ENCODE results near the gene CDC14C. TPM values are rescaled to one million over a fixed set of nuclear protein-coding genes. Genes with fewer than 3 reads are reported as not detected.

Gene CDC14C
- polyA plus RNA-seq, 1 donor (not counting 4 experiments of a cell fraction or from before 2014, with no cell fraction given): not detected

DNA sequence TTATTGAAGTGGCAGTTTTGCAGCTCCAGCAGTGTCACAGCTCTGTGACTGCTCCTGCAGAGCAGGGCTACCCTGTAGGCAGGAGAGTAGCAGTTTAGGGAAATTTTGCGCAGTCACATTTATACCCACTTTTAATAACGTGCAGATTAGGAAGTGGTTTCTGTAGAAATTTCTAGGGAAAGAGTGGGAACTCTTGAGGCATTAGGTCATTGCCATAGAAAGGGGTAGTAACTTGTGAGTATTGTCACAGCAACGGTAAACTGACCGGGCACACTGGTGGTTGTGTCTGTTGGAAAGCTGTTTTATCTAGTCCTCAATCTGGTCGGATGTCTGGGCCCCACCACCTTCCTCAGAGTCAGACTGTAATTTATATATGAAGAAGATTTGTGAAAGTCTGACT lies 51.9 kb downstream of the CDC14C start:
- no peak for FAIRE-seq
- Histone ChIP-seq H3K4me1 (ENCODE audit: control insufficient read depth, extremely low read depth, insufficient read depth, low read length) (no peaks in the 10 kb centered on the region), H3K9ac (ENCODE audit: control insufficient read depth, extremely low read depth, insufficient read depth, low read length) (no peak overlapping the region), H3K27ac (ENCODE audit: control insufficient read depth, insufficient read depth, low read length) (no peak overlapping the region), H3K36me3 (ENCODE audit: control insufficient read depth in 2 of 2, extremely low read depth in 1 of 2, insufficient read depth in 2 of 2, low read length in 2 of 2) (no peaks in the 10 kb centered on the region), H3K4me3 (ENCODE audit: control insufficient read depth in 2 of 3, extremely low read depth in 1 of 3, insufficient read depth in 2 of 3, low read depth in 1 of 3, low read length in 3 of 3) (no peak overlapping the region), H3K9me1 (ENCODE audit: control insufficient read depth, extremely low read depth, insufficient read depth, low read length) (no peaks in the 10 kb centered on the region), H4K20me1 (ENCODE audit: control insufficient read depth, extremely low read depth, insufficient read depth, low read length) (no peaks in the 10 kb centered on the region), H3K27me3 (ENCODE audit: control insufficient read depth, extremely low read depth, insufficient read depth, low read length) (no peaks in the 10 kb centered on the region), H3K9me3 (ENCODE audit: control insufficient read depth, low read depth, low read length) (no peaks in the 10 kb centered on the region), H2AFZ (ENCODE audit: control insufficient read depth, low read length) (no peak overlapping the region), H3K4me2 (ENCODE audit: control insufficient read depth, extremely low read depth, insufficient read depth, low read depth, low read length) (no peak overlapping the region), H3K79me2 (ENCODE audit: control insufficient read depth, insufficient read depth, low read length) (no peaks in the 10 kb centered on the region)
- dilution Hi-C loops (cut with MboI; ENCODE audit: extremely low pct_ligation_motif_present, low sequenced_read_pairs): no loop called here
- TF ChIP-seq EZH2 (IDR thresholded peaks at IDR 0.05; ENCODE audit: low read length): no peak
- TF ChIP-seq, protein P1, sequence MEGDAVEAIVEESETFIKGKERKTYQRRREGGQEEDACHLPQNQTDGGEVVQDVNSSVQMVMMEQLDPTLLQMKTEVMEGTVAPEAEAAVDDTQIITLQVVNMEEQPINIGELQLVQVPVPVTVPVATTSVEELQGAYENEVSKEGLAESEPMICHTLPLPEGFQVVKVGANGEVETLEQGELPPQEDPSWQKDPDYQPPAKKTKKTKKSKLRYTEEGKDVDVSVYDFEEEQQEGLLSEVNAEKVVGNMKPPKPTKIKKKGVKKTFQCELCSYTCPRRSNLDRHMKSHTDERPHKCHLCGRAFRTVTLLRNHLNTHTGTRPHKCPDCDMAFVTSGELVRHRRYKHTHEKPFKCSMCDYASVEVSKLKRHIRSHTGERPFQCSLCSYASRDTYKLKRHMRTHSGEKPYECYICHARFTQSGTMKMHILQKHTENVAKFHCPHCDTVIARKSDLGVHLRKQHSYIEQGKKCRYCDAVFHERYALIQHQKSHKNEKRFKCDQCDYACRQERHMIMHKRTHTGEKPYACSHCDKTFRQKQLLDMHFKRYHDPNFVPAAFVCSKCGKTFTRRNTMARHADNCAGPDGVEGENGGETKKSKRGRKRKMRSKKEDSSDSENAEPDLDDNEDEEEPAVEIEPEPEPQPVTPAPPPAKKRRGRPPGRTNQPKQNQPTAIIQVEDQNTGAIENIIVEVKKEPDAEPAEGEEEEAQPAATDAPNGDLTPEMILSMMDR (optimal IDR thresholded peaks at IDR 0.05 in 1 of 3, IDR thresholded peaks at IDR 0.05 in 1 of 3, conservative IDR thresholded peaks at IDR 0.05 in 1 of 3; ENCODE audit: extremely low read depth in 1 of 3, insufficient read depth in 2 of 3, low read length in 3 of 3): no peak
- DNase-seq (ENCODE audit: low read depth, low spot score): no peak

DNA sequence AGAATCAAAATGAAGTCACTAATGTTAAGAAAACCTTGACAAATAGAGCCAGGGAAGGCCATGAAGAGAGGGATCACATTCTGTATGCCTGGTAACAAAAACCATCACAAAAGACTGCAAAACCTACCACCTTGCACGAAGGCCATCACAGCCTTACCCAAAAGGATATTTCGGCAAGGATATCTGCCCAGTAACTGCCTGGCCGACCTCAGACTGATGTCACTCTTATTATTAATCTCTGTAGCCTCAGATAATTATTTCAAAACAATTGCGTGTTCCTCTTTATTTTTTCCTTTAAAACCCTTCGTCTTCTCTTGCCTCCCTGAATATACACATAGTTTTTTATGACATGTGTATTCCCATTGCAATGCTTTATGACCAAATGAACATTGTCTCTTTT lies 52.5 kb downstream of the CDC14C start:
- dilution Hi-C loops (cut with MboI; ENCODE audit: extremely low pct_ligation_motif_present, low sequenced_read_pairs): no loop called here

More for the DNA sequence above, 52.5 kb downstream of the CDC14C start:
- no peak overlapping the region for H3K27ac ChIP-seq (ENCODE audit: control insufficient read depth, insufficient read depth, low read length)
- TF ChIP-seq, protein P1 (optimal IDR thresholded peaks at IDR 0.05 in 1 of 3, IDR thresholded peaks at IDR 0.05 in 1 of 3, conservative IDR thresholded peaks at IDR 0.05 in 1 of 3; ENCODE audit: extremely low read depth in 1 of 3, insufficient read depth in 2 of 3, low read length in 3 of 3): no peak
- TF ChIP-seq EZH2 (IDR thresholded peaks at IDR 0.05; ENCODE audit: low read length): no peak
- H3K4me1 ChIP-seq (ENCODE audit: control insufficient read depth, extremely low read depth, insufficient read depth, low read length): no peaks in the 10 kb centered on the region
- no peaks in the 10 kb centered on the region for H3K27me3 ChIP-seq (ENCODE audit: control insufficient read depth, extremely low read depth, insufficient read depth, low read length)
- no peak overlapping the region for H3K4me2 ChIP-seq (ENCODE audit: control insufficient read depth, extremely low read depth, insufficient read depth, low read depth, low read length)
- no peaks in the 10 kb centered on the region for H3K9me3 ChIP-seq (ENCODE audit: control insufficient read depth, low read depth, low read length)
- FAIRE-seq (no peak), DNase-seq (ENCODE audit: low read depth, low spot score) (no peak)
- no peak overlapping the region for H3K9ac ChIP-seq (ENCODE audit: control insufficient read depth, extremely low read depth, insufficient read depth, low read length)
- H3K36me3 ChIP-seq (ENCODE audit: control insufficient read depth in 2 of 2, extremely low read depth in 1 of 2, insufficient read depth in 2 of 2, low read length in 2 of 2): no peaks in the 10 kb centered on the region
- no peaks in the 10 kb centered on the region for H3K79me2 ChIP-seq (ENCODE audit: control insufficient read depth, insufficient read depth, low read length)
- H3K4me3 ChIP-seq (ENCODE audit: control insufficient read depth in 2 of 3, extremely low read depth in 1 of 3, insufficient read depth in 2 of 3, low read depth in 1 of 3, low read length in 3 of 3): no peak overlapping the region
- no peaks in the 10 kb centered on the region for H4K20me1 ChIP-seq (ENCODE audit: control insufficient read depth, extremely low read depth, insufficient read depth, low read length)
- H2AFZ ChIP-seq (ENCODE audit: control insufficient read depth, low read length): no peak overlapping the region
- H3K9me1 ChIP-seq (ENCODE audit: control insufficient read depth, extremely low read depth, insufficient read depth, low read length): no peaks in the 10 kb centered on the region

Data from keratinocyte (primary cell).